Measurements from ENCODE around the gene MYO15A.

The MYO15A gene

DNA sequence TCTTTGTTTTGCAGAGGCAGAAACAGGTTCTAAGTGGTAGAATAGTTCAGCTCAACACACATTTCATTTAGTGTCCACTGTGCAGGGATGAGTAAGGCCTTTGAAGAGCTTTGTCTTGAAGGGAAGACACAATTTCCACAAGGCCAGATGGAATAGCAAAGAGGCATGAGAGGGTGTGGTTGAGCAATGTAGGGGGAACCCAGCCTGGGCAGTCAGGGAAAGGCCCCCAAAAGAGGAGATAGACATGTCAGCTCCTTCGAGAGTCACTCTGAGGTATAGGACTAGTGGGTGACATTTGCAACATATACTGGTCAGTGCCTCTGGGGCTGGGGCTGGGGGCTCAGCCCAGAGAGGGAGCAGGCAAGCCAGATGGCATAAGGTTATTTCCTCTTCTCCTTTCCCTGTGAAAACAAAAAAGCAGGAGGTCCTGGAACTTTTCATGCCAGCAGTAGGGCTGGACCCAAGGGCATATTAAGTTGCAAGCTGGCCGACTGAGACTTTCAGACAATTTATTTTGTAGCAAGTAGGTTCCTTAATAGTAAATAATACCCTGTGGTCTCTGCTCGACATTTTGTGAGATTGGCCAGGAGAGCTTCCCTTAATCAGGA, 82.2 kb downstream of the MYO15A start:
- H3K27me3 ChIP-seq (ENCODE audit: insufficient read depth, low read length), result no peaks in the 10 kb centered on the region
- no peak overlapping the region for H2AFZ ChIP-seq (ENCODE audit: low read depth, low read length)
- no peaks in the 10 kb centered on the region for H3K9me3 ChIP-seq (ENCODE audit: low read length)
- peaks cover 46% of the 10 kb centered on the region for H3K36me3 ChIP-seq (ENCODE audit: insufficient read depth, low read length)
- H3K4me3 ChIP-seq (ENCODE audit: low read length), result no peak overlapping the region
- H3K4me1 ChIP-seq (ENCODE audit: insufficient read depth, low read length), result peaks cover 24% of the 10 kb centered on the region

DNA sequence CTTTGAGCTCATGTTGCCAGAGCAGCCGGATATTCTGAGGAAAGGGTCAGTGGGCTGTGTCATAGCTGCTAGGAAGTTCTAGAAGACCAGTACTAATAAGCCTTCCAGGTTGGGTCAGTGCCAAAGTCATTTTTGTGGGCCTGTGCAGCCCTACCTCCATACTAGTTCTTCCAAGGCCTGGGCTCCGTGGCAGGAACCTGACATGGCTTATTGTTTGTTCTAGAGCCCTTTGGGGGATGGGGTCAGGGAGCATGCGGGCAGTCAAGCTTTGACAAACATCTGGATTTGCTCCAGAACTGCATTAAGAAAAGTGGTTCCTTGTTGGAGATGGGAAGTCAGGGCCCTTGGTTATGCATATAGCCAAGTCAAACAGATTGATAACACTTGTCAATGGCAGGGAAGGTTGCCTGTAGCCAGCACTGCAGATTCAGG, 82.7 kb downstream of the MYO15A start:
- Histone ChIP-seq H3K27me3 (ENCODE audit: insufficient read depth, low read length) (no peaks in the 10 kb centered on the region), H3K36me3 (ENCODE audit: insufficient read depth, low read length) (peaks cover 51% of the 10 kb centered on the region), H3K9me3 (ENCODE audit: low read length) (no peaks in the 10 kb centered on the region), H3K4me3 (ENCODE audit: low read length) (no peak overlapping the region), H2AFZ (ENCODE audit: low read depth, low read length) (no peak overlapping the region), H3K4me1 (ENCODE audit: insufficient read depth, low read length) (peaks cover 19% of the 10 kb centered on the region)

DNA sequence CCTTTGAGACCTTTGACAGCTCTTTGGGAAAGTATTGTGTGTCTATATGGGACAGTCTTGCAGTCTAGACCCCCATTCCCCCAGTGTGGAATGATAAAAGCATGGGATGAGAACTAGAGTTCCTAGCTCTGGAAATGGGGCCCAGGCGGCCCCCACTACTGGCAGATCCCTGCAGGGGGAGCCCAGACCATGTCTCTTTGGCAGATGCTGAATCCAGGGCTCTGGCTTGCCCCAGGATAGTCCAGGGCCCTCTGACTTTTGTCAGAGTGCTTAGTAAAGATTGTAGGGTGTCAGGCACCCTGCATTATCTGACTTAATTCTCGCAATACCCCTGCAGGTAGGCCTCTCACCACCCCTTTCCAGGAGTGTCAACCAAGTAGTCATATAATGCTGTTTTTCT, 83.4 kb downstream of the MYO15A start:
- Histone ChIP-seq H3K36me3 (ENCODE audit: insufficient read depth, low read length) (peaks cover 58% of the 10 kb centered on the region), H3K4me3 (ENCODE audit: low read length) (no peak overlapping the region), H3K9me3 (ENCODE audit: low read length) (no peaks in the 10 kb centered on the region), H3K27me3 (ENCODE audit: insufficient read depth, low read length) (no peaks in the 10 kb centered on the region), H3K4me1 (ENCODE audit: insufficient read depth, low read length) (peaks cover 12% of the 10 kb centered on the region), H2AFZ (ENCODE audit: low read depth, low read length) (no peak overlapping the region)

DNA sequence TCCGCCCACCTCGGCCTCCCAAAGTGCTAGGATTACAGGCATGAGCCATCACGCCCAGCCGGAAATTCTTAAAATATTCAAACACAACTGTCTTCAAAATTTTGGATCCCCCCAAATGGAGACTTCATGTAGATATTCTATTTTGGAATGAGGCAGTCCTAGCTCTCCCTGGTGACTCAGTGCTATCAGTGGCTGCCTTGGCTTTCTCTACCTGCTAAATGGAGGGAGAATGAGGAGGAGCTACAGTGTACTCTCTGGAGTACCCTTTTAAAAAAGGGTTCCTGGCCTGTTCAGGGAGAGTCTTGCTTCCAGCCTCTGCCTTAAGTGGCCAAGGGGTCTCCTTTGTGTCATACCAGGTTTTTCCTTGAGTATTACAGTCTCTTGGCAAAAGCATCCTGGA, 85.8 kb downstream of the MYO15A start:
- H2AFZ ChIP-seq (ENCODE audit: low read depth, low read length), result no peak overlapping the region
- peaks cover 71% of the 10 kb centered on the region for H3K36me3 ChIP-seq (ENCODE audit: insufficient read depth, low read length)
- H3K27me3 ChIP-seq (ENCODE audit: insufficient read depth, low read length), result no peaks in the 10 kb centered on the region
- H3K4me1 ChIP-seq (ENCODE audit: insufficient read depth, low read length), result no peaks in the 10 kb centered on the region
- no peaks in the 10 kb centered on the region for H3K9me3 ChIP-seq (ENCODE audit: low read length)
- no peak overlapping the region for H3K4me3 ChIP-seq (ENCODE audit: low read length)

DNA sequence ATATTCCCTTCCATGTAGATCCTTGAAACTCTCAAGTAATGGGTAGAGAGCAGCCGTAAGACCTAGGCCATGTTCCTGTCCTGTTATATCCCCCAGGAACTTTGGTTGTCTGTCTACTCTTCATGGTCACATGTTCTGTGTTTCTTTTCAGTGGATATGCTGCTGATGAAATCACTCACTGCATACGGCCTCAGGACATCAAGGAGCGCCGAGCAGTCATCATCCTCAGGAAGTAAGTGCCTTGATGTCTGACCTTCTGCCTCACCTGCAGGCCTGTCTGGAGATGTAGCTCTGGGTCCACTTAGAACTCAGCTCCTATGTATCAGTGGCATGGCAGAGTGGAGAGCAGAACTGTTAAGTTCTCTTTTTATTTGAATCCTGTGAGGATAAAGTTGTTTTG, 86.2 kb downstream of the MYO15A start:
- Histone ChIP-seq H3K9me3 (ENCODE audit: low read length) (no peaks in the 10 kb centered on the region), H3K36me3 (ENCODE audit: insufficient read depth, low read length) (peaks cover 71% of the 10 kb centered on the region), H3K4me1 (ENCODE audit: insufficient read depth, low read length) (no peaks in the 10 kb centered on the region), H2AFZ (ENCODE audit: low read depth, low read length) (no peak overlapping the region), H3K4me3 (ENCODE audit: low read length) (no peak overlapping the region), H3K27me3 (ENCODE audit: insufficient read depth, low read length) (no peaks in the 10 kb centered on the region)

DNA sequence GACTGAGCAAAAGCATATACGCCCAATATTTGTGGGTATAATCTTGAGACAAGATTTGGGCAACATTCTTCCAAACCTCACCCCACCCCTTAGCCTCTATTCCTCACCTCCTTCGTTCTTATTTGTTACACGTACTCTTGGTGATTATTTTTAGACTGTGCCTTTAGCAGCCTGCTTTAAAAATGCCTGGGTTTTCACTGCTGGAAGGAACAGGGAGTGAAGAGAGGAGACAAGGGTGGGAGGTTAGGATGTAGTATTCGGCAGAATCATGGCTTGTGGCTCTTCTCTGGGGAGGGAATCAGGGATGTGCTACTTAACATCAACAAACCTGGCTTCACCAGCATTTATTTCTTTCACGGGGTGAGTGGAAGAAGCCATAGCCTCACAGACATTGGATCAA, 86.7 kb downstream of the MYO15A start:
- Histone ChIP-seq H3K4me1 (ENCODE audit: insufficient read depth, low read length) (no peaks in the 10 kb centered on the region), H3K27me3 (ENCODE audit: insufficient read depth, low read length) (no peaks in the 10 kb centered on the region), H2AFZ (ENCODE audit: low read depth, low read length) (no peak overlapping the region), H3K36me3 (ENCODE audit: insufficient read depth, low read length) (peaks cover 72% of the 10 kb centered on the region), H3K4me3 (ENCODE audit: low read length) (no peak overlapping the region), H3K9me3 (ENCODE audit: low read length) (peaks cover 3% of the 10 kb centered on the region)

DNA sequence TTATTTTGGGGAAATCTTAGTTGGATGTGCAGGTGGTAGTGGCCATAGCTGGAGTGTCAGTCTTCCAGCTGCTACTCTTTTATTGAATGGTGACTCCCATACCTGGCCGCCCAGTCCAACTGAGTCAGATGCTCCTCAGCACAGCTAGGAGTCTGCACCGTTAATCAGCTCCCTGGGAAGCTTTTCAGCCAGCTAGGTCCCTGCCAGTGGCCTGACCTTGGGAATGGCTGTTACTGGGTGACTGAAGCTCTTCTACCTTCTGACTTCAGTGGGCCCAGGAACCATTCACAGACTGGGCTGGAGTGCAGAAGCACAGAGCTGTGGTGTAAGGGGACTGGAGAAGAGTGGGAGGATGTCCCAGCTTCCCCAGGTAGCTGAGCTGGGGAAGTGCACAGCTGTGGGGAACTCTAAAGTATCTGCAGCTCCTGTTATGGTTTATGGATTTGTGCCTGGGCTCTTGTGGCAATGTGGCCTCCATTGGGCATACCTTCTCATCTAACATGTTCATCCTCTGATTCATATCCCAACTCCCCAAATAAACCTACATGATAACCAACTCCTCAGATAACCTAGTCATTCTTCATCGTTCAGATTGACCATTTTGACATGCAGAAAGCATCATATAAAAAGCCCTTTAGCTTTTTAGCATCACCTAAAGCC, 89.1 kb downstream of the MYO15A start:
- H3K4me1 ChIP-seq (ENCODE audit: insufficient read depth, low read length), result no peaks in the 10 kb centered on the region
- H3K27me3 ChIP-seq (ENCODE audit: insufficient read depth, low read length), result no peaks in the 10 kb centered on the region
- peaks cover 75% of the 10 kb centered on the region for H3K36me3 ChIP-seq (ENCODE audit: insufficient read depth, low read length)
- H2AFZ ChIP-seq (ENCODE audit: low read depth, low read length), result no peak overlapping the region
- no peak overlapping the region for H3K4me3 ChIP-seq (ENCODE audit: low read length)
- peaks cover 3% of the 10 kb centered on the region for H3K9me3 ChIP-seq (ENCODE audit: low read length)

DNA sequence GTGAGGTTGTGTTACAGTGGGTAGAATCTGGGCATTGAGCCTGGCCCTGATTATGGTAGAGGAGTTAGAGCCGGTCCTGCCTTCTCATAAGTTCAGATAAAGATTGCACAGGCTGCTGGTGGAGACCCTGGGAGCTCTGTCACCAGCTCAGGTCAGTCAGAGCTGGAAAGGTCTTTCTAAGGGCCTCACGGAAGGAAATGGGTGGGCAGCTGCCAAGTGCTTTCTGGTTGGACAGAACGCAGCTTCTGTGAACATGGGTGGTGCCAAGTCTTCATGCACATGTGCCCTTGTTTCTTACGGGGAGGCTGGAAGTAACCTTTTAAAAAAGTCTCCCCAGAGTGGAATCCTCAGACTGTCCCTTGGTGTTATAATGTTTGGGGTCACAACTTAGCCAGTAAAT, 90.0 kb downstream of the MYO15A start:
- no peak overlapping the region for H3K4me3 ChIP-seq (ENCODE audit: low read length)
- no peaks in the 10 kb centered on the region for H3K27me3 ChIP-seq (ENCODE audit: insufficient read depth, low read length)

DNA sequence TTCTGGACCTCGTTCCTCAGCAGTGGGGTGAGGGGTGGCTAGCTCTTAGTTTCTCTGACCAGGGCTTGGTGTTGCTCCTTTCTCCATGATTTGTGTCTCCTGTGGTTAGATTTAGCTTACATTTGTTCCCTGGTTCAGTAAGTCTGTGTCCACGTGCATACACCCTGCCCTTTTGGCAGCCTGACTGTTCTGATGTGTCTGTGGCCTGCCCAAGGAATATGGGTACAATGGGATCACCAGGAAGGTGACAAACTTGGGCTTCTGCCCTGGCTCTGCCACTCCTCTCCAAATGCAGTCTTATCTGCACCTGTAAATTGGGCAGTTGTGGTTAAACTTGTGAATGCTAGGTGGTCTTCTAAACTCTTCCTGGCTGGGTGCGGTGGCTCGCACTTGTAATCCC, 92.6 kb downstream of the MYO15A start:
- H3K27me3 ChIP-seq (ENCODE audit: insufficient read depth, low read length), result no peaks in the 10 kb centered on the region
- no peaks in the 10 kb centered on the region for H3K4me1 ChIP-seq (ENCODE audit: insufficient read depth, low read length)
- peaks cover 3% of the 10 kb centered on the region for H3K9me3 ChIP-seq (ENCODE audit: low read length)
- H3K36me3 ChIP-seq (ENCODE audit: insufficient read depth, low read length), result peaks cover 76% of the 10 kb centered on the region
- no peak overlapping the region for H3K4me3 ChIP-seq (ENCODE audit: low read length)
- no peak overlapping the region for H2AFZ ChIP-seq (ENCODE audit: low read depth, low read length)

More for the DNA sequence above, 90.0 kb downstream of the MYO15A start:
- Histone ChIP-seq H3K36me3 (ENCODE audit: insufficient read depth, low read length) (peaks cover 79% of the 10 kb centered on the region), H3K9me3 (ENCODE audit: low read length) (peaks cover 3% of the 10 kb centered on the region), H2AFZ (ENCODE audit: low read depth, low read length) (no peak overlapping the region), H3K4me1 (ENCODE audit: insufficient read depth, low read length) (no peaks in the 10 kb centered on the region)

DNA sequence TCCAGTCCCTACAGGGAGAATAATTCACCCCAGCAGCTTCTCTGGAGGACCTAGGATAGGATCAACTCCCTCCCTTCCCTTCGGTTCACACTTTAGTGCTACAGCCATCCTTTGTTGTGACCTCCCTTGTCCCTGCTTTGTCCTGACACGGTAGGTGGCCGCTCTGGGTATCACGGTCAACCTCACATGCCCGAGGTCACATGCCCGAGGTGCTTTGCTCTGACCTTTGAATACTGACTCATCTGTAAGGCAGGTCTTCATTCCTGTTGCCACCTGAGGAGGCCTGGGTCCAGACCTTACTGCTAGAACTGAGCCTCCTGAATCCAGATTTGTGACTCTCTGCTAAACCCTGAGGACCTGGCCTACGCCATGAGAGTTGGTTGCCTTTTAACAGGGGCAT, 94.8 kb downstream of the MYO15A start:
- H3K36me3 ChIP-seq (ENCODE audit: insufficient read depth, low read length), result peaks cover 73% of the 10 kb centered on the region
- no peaks in the 10 kb centered on the region for H3K27me3 ChIP-seq (ENCODE audit: insufficient read depth, low read length)
- H3K4me1 ChIP-seq (ENCODE audit: insufficient read depth, low read length), result no peaks in the 10 kb centered on the region
- no peak overlapping the region for H3K4me3 ChIP-seq (ENCODE audit: low read length)
- H3K9me3 ChIP-seq (ENCODE audit: low read length), result peaks cover 3% of the 10 kb centered on the region
- H2AFZ ChIP-seq (ENCODE audit: low read depth, low read length), result no peak overlapping the region

DNA sequence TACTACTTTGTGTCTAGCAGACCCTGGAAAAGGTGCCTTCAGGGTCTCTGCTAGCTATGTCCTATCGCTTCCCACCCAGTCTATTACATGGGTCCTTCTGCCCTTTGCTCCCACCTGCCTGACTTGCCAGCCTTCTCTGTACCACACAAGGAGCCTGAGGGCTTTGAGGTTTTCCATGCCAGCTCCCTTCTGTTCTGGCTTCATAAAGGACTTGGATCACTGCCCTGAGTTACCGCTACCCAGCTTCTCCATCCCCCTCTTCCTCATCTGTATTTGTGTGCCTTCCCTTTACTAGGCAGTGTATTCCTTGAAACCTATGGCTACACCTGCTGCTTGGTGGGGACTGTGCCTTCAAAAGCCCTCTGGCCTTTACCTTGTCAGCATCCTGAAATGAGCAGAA, 97.3 kb downstream of the MYO15A start:
- peaks cover 73% of the 10 kb centered on the region for H3K36me3 ChIP-seq (ENCODE audit: insufficient read depth, low read length)
- no peaks in the 10 kb centered on the region for H3K9me3 ChIP-seq (ENCODE audit: low read length)
- H3K27me3 ChIP-seq (ENCODE audit: insufficient read depth, low read length), result no peaks in the 10 kb centered on the region
- H3K4me3 ChIP-seq (ENCODE audit: low read length), result no peak overlapping the region
- H3K4me1 ChIP-seq (ENCODE audit: insufficient read depth, low read length), result no peaks in the 10 kb centered on the region
- no peak overlapping the region for H2AFZ ChIP-seq (ENCODE audit: low read depth, low read length)

DNA sequence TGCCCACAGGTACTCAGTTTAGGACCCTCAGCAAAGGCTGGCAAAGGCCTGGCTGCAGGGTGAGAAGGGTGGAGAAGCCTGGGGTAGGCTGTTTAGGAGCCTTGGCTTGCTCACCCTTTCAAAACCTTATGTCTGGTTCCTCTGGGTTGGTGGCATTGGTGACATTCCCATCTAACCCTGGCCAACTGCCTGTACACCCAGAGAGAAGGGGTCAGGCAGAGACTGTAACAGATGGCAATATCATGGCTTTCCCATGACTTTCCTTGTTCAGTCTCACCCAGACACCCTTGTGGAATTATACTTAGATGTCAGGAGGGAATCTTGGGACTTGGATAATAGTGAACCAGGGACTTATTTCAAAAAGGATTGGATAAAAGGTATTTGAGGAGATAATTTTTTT, 98.4 kb downstream of the MYO15A start:
- Histone ChIP-seq H3K4me1 (ENCODE audit: insufficient read depth, low read length) (no peaks in the 10 kb centered on the region), H3K36me3 (ENCODE audit: insufficient read depth, low read length) (peaks cover 69% of the 10 kb centered on the region), H2AFZ (ENCODE audit: low read depth, low read length) (no peak overlapping the region), H3K4me3 (ENCODE audit: low read length) (no peak overlapping the region), H3K9me3 (ENCODE audit: low read length) (no peaks in the 10 kb centered on the region), H3K27me3 (ENCODE audit: insufficient read depth, low read length) (no peaks in the 10 kb centered on the region)

DNA sequence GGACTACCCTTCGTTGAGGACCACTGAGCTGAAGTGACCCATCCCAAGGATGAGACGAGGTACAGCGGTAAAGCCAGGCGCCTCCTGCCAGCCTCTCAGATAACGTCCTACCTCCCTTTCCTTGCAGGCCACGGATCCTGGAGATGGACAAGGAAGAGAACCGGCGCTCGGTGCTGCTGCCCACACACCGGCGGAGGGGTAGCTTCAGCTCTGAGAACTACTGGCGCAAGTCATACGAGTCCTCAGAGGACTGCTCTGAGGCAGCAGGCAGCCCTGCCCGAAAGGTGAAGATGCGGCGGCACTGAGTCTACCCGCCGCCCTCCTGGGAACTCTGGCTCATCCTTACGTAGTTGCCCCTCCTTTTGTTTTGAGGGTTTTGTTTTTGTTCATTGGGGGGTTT, 99.5 kb downstream of the MYO15A start:
- Histone ChIP-seq H2AFZ (ENCODE audit: low read depth, low read length) (no peak overlapping the region), H3K36me3 (ENCODE audit: insufficient read depth, low read length) (peaks cover 63% of the 10 kb centered on the region), H3K9me3 (ENCODE audit: low read length) (no peaks in the 10 kb centered on the region), H3K4me1 (ENCODE audit: insufficient read depth, low read length) (no peaks in the 10 kb centered on the region), H3K4me3 (ENCODE audit: low read length) (no peak overlapping the region), H3K27me3 (ENCODE audit: insufficient read depth, low read length) (no peaks in the 10 kb centered on the region)

All from neuron (in vitro differentiated cells).